ENCODE data around the gene NGEF. TPM values are rescaled to one million over a fixed set of nuclear protein-coding genes. Genes with fewer than 3 reads are reported as not detected.

NGEF gene
- total RNA-seq, 2 experiments from 2014 or later = not detected

GRCh38 chr2:232998666-232998985, 14.4 kb downstream of the NGEF start:
- POLR2A ChIA-PET = no interaction called here
- intact Hi-C loops (cut with DNase I, micrococcal nuclease) = no loop called here

GRCh38 chr2:232997749-232998665, 15.0 kb downstream of the NGEF start:
- Mint-ChIP-seq H3K27me3 (no peaks in the 10 kb centered on the region), H3K4me3 (no peak overlapping the region), H3K9me3 (no peaks in the 10 kb centered on the region), H3K36me3 (ENCODE audit: low read depth) (no peaks in the 10 kb centered on the region), H3K27ac (no peak overlapping the region), H3K4me1 (ENCODE audit: low read depth) (no peaks in the 10 kb centered on the region)
- ATAC-seq (ENCODE audit: poor library complexity) (no peak), DNase-seq (no peak)
- Histone ChIP-seq H3K4me1 (ENCODE audit: insufficient read depth, low read length) (no peaks in the 10 kb centered on the region), H3K27me3 (ENCODE audit: control insufficient read depth in 1 of 2, insufficient read depth in 2 of 2, low read length in 2 of 2) (no peaks in the 10 kb centered on the region), H3K27ac (ENCODE audit: low read depth in 1 of 2, low read length in 2 of 2) (no peak overlapping the region), H3K36me3 (ENCODE audit: insufficient read depth, low read length) (no peaks in the 10 kb centered on the region), H3K9me3 (ENCODE audit: control insufficient read depth in 1 of 2, insufficient read depth in 1 of 2, low read length in 2 of 2) (no peaks in the 10 kb centered on the region), H3K4me3 (ENCODE audit: low read length) (no peak overlapping the region)
- TF ChIP-seq CTCF (IDR thresholded peaks at IDR 0.05) = no peak
- CTCF ChIA-PET = no interaction called here
- POLR2A ChIA-PET = no interaction called here
- intact Hi-C loops (cut with DNase I, micrococcal nuclease) = no loop called here

More at GRCh38 chr2:232998666-232998985, 14.4 kb downstream of the NGEF start:
- CTCF ChIA-PET = no interaction called here
- Mint-ChIP-seq H3K4me3 (no peak overlapping the region), H3K27me3 (no peaks in the 10 kb centered on the region), H3K36me3 (ENCODE audit: low read depth) (no peaks in the 10 kb centered on the region), H3K4me1 (ENCODE audit: low read depth) (no peaks in the 10 kb centered on the region), H3K9me3 (no peaks in the 10 kb centered on the region), H3K27ac (no peak overlapping the region)
- H3K27me3 ChIP-seq (ENCODE audit: control insufficient read depth in 1 of 2, insufficient read depth in 2 of 2, low read length in 2 of 2) = no peaks in the 10 kb centered on the region
- TF ChIP-seq CTCF (IDR thresholded peaks at IDR 0.05) = no peak
- ATAC-seq (ENCODE audit: poor library complexity) (no peak), DNase-seq (no peak)
- H3K9me3 ChIP-seq (ENCODE audit: control insufficient read depth in 1 of 2, insufficient read depth in 1 of 2, low read length in 2 of 2) = no peaks in the 10 kb centered on the region
- H3K36me3 ChIP-seq (ENCODE audit: insufficient read depth, low read length) = no peaks in the 10 kb centered on the region
- no peak overlapping the region for H3K4me3 ChIP-seq (ENCODE audit: low read length)
- no peak overlapping the region for H3K27ac ChIP-seq (ENCODE audit: low read depth in 1 of 2, low read length in 2 of 2)
- H3K4me1 ChIP-seq (ENCODE audit: insufficient read depth, low read length) = no peaks in the 10 kb centered on the region

DNA sequence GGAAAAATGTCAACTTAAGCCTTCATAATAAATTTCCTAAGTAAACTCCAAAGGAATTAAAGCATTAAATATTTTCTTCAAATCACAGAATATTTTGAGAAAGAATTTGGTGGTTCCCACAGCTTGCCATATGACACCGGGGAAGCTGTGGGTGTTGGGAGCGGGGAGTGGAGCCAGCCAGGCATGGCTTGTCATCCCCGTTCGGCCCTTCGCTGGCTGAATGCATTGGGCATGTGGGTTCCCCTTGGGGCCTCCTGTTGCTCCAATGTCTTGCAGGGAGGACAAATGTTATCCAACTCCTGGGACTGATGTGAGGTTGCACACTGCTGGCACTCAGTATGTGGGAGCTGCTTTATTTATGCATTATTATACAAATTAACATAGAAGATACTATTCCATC, 18.6 kb downstream of the NGEF start:
- no peak for ATAC-seq (ENCODE audit: poor library complexity)
- Histone ChIP-seq H3K9me3 (ENCODE audit: control insufficient read depth in 1 of 2, insufficient read depth in 1 of 2, low read length in 2 of 2) (no peaks in the 10 kb centered on the region), H3K36me3 (ENCODE audit: insufficient read depth, low read length) (no peaks in the 10 kb centered on the region), H3K27me3 (ENCODE audit: control insufficient read depth in 1 of 2, insufficient read depth in 2 of 2, low read length in 2 of 2) (no peaks in the 10 kb centered on the region), H3K27ac (ENCODE audit: low read depth in 1 of 2, low read length in 2 of 2) (no peak overlapping the region), H3K4me1 (ENCODE audit: insufficient read depth, low read length) (no peaks in the 10 kb centered on the region), H3K4me3 (ENCODE audit: low read length) (no peak overlapping the region)
- Mint-ChIP-seq H3K4me3 (no peak overlapping the region), H3K27me3 (no peaks in the 10 kb centered on the region), H3K4me1 (ENCODE audit: low read depth) (no peaks in the 10 kb centered on the region), H3K36me3 (ENCODE audit: low read depth) (no peaks in the 10 kb centered on the region), H3K27ac (no peak overlapping the region), H3K9me3 (no peaks in the 10 kb centered on the region)
- intact Hi-C loops (cut with DNase I, micrococcal nuclease) = no loop called here
- no peak for TF ChIP-seq CTCF (IDR thresholded peaks at IDR 0.05)
- no peak for DNase-seq
- CTCF ChIA-PET = no interaction called here
- POLR2A ChIA-PET = no interaction called here

Measured in CD4-positive, alpha-beta T cell (primary cell).